HTERT RPE-1 (cell line): Measurements from ENCODE around the gene GDPD3.
"Not testable (repeated sequence)": the region's sequence is repeated elsewhere in the genome, so short reads cannot be mapped to it uniquely, and the experiment has no call there.

Source experiments
- in situ Hi-C: fragments of 300-500 bp; cut with MboI; formaldehyde crosslinking; loops from 4 replicates; pipeline ENCODE4 v1.14.3; 2020; ENCODE audit warnings: low sequenced_read_pairs

Gene GDPD3

DNA sequence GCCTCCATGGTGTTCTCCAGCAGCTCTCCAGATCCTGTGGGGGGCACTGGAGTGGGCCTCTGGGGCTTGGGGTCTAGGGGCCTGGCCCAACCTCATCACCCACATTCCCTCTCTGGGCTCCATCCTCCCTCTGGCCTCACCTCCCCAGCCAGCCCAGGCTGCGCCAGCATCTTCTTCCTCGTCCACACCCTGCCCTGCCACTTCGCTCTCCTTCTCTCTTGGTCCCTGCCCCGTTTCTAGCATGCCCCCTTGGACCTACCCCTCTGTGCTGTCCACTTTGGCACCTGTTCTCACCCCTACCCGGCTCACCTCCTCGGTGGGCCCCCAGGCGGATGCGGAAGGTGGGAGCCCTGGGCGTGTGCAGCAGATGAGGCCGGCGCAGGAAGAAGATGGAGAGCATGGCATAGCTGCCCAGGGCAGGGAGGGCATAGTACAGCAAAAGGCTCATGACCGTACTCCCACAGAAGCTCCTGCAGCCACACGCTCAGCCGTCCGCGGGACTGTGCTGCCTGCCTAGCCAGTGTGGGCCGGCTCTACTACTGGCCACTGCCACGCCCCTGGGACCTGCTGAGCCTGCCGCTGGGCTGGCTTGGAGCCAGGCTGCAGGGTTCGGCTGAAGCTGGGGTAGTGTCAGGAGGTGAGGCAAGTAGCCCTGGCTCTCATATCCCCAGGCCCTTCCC lies at the start of gene GDPD3:
GDPD3 (minus strand) TSS at position 507 of the 680 bp plus-strand sequence; CDS start at position 448, 59 bp downstream.
- in situ Hi-C loops, result no loop called here

DNA sequence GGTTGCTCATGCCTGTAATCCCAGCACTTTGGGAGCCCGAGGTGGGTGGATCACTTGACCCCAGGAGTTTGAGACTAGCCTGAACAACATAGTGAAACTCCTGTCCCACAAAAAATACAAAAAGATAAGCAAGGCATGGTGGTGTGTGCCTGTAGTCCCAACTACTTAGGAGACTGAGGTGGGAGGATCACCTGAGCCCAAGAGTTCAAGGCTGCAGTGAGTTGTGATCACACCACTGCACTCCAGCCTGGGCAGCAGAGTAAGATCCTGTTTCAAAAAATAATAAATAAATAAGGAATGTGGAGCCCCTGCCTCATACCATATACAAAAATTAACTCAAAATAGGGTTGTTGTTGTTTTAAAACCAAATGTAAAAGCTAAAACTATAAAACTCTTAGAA lies 43.9 kb upstream of the GDPD3 start:
- in situ Hi-C loops, result no loop called here

DNA sequence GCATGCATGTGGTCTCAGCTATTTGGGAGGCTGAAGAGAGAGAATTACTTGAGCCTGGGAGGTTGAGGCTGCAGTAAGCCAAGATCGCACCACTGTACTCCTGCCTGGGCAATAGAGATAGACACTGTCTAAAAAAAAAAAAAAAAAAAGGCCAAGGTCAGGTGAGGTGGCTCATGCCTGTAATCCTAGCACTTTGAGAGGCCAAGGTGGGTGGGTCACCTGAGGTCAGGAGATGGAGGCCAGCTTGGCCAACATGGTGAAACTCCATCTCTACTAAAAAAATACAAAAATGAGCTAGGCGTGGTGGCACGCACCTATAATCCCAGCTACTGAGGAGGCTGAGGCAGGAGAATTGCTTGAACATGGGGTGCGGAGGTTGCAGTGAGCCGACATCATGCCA lies 41.9 kb upstream of the GDPD3 start:
- in situ Hi-C loops, result no loop called here

- in situ Hi-C loops, result no loop called here
These were observed 39.2 kb upstream of the GDPD3 start for GRCh38 chr16:30152517-30152916.

DNA sequence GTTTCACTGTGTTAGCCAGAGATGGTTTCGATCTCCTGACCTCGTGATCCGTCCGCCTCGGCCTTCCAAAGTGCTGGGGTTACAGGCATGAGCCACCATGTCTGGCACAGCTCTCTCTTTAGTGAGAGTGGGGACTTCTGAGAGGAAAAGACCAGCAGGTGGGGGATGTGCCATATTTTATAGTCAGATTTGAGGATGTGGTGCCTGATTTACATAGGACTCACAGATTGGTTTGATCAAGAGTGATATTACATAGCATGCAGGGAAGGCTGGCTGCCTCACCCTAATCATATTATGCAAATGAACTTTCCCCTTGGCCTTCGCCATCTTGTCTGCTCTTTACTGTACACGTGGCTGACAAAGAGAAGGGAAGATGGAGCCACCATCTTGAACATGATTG lies 37.8 kb upstream of the GDPD3 start:
- in situ Hi-C loops, result no loop called here

GRCh38 chr16:30149250-30149930 lies 36.1 kb upstream of the GDPD3 start:
- in situ Hi-C loops, result no loop called here

DNA sequence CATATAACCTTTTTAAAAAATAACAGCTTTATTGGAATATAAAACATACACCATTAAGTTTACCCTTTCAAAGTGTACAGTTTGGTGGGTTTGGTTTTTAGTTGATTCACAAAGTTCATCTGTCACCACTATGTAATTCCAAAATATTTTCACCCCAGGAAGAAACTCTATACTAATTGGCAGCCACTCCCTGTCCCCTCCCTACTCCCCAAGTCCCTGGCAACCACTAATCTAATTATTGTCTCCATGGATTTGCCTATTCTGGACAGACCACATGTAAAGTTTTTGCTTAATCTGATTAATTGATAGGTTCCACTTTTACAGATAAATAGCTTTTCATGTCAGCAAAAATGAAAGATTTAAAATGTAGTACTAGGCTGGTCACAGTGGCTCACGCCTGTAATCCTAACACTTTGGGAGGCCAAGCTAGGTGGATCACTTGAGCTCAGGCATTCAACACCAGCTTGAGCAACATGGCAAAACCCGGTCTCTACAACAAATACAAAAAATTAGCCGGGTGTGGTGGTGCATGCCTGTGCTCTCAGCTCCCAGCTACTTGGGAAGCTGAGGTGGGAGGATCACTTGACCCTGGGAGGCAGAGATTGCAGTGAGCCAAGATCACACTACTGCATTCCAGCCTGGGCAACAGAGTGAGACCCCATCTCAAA lies 34.6 kb upstream of the GDPD3 start:
- in situ Hi-C loops, result no loop called here

DNA sequence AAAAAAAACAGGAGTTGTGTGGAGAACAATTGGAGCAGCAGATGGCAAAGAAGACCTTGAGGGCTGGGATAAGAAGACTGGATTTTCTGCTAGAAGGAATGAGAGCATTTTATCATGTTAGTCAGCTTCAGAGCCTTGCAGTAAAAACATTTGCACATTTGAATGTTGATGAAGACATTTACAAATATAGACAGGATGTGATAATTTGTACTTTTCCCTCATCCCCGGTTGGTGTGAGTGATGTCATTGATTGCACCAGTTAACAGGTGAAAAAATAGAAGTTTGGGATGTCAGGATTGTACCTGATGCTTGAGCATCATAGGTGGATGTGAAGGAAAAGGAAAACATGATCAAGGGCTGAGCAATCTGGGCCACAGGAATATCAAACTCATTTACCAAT lies 32.3 kb upstream of the GDPD3 start:
- in situ Hi-C loops, result no loop called here

DNA sequence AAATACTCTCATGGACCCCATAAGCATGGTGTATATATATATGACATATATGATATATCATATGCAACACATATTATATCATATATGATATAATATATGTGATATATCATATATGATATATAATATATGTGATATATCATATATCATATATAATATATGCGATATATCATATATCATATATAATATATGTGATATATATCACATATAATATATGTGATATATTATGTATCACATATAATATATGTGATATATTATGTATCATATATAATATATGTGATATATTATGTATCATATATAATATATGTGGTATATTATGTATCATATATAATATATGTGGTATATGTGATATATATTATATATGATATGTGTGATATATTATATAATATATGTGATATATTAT lies 31.6 kb upstream of the GDPD3 start:
- in situ Hi-C loops, result no loop called here

GRCh38 chr16:30144017-30144416 lies 30.7 kb upstream of the GDPD3 start:
- in situ Hi-C loops, result no loop called here

DNA sequence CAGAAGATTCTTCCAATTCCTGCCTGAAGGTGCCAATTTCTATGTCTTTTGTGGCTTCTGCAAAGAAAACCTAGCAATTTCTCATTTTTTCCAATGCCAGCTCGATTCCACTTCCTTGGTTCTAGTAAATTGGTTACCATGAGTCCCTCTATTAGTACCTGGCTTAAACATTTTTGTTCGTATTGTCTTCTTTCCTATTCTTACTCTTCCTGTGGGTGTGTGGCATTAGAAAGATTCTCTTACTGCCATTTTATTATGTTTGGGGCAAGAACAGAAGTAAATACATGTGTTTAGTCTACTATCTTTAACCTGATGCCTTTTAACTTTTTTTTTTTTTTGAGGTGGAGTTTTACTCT lies 30.0 kb upstream of the GDPD3 start:
- in situ Hi-C loops, result no loop called here

GRCh38 chr16:30142672-30143346 lies 29.5 kb upstream of the GDPD3 start:
- in situ Hi-C loops, result no loop called here

DNA sequence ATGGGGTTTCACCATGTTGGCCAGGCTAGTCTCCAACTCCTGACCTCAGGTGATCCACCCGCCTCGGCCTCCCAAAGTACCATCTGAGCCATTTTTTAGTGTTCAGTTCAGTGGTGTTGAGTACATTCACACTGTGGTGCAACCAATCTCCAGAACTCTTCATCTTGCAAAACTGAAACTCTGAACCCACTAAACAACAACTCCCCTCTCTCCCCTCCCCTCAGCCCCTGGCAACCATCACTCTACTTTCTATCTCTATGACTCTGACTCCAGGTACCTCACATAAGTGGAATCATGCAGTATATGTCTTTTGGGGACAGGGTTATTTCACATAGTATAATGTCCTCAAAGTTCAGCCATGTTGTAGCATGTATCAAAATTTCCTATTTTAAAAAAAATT lies 28.4 kb upstream of the GDPD3 start:
- in situ Hi-C loops, result no loop called here

GRCh38 chr16:30139583-30140481 lies 26.5 kb upstream of the GDPD3 start:
- in situ Hi-C loops, result no loop called here

- in situ Hi-C loops, result no loop called here
These were observed 24.6 kb upstream of the GDPD3 start for GRCh38 chr16:30137897-30138296.

- in situ Hi-C loops, result no loop called here
These were observed 23.8 kb upstream of the GDPD3 start for GRCh38 chr16:30136971-30137605.

DNA sequence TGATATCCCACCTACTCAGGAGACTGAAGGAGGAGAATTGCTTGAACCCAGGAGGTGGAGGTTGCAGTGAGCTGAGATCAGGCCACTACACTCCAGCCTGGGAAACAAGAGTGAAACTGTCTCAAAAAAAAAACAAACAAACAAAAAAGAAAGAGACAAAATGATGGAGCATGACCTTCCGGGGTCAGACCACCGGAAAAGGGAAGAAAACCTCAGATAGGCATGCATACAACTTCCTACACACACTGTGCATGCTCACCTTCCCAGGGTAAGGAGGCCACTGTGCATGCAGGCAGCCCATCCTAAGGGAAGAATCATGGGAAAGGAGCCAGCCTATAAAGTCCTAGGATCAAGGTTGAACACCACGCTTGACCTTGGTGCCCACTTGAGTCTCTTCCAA lies 19.3 kb upstream of the GDPD3 start:
- in situ Hi-C loops, result no loop called here

DNA sequence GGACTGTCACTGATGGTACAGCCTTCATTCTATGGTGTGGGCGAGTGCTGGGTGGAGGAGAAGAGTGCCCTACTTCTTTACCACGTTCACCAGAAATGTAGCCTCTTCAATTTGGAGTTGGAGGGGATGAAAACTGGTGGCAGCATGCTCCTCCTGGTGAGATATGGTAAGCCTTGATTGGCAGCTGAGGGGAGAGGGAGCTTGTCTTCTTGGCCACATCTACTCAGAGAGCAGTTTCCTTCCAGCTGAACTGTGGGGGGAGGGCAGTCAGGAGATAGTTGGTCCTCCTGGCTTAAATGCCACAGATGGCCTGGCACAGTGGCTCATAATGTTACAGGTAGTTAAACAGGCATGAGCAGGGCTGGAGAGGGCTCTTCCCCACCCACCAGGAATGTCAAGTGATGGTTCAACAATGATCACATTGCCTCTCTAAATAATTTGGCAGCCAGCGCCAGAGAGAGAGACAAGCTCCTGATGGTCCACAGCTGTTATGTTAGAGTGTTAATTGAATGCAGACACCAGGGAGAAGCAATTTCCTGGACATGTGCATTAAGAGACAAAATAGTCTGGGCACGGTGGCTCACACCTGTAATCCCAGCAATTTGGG lies 18.6 kb upstream of the GDPD3 start:
- in situ Hi-C loops, result no loop called here

- in situ Hi-C loops, result no loop called here
These were observed 14.7 kb upstream of the GDPD3 start for GRCh38 chr16:30127993-30128392.

GRCh38 chr16:30125690-30126089 lies 12.4 kb upstream of the GDPD3 start:
- in situ Hi-C loops, result not testable (repeated sequence)
